GM12873 (cell line): Measurements from ENCODE around the gene CLCNKB.

Experiments used
- TF ChIP-seq, protein P1 (sequence below): IDR thresholded peaks from 2 replicates; pipeline ENCODE4 v1.5.1; 2012; ENCODE audit warnings: low read depth, mild to moderate bottlenecking, moderate library complexity, low read length, control low read depth; ENCODE audit not compliant: insufficient read depth; ENCODE audit errors: missing control alignments

CLCNKB gene

DNA sequence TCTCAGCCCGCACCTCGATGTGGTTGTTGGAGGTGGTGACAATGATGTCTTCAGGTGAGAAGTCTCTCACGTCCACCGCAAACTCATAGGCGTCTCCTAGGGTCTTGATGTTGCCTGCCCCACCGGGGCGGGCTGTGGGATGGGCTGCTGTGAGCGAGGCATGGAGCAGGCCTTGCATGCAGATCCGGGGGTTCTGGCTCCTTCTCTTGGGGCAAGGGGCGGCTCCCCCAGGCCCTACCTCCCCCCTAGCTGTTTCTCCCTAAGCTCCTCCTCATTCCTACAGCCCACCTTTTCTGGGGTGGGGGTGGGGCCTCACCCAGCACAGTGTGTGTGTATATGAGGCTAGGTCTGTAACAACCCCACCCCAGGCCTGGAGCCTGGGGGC, 26.5 kb upstream of the CLCNKB start:
- TF ChIP-seq, protein P1, sequence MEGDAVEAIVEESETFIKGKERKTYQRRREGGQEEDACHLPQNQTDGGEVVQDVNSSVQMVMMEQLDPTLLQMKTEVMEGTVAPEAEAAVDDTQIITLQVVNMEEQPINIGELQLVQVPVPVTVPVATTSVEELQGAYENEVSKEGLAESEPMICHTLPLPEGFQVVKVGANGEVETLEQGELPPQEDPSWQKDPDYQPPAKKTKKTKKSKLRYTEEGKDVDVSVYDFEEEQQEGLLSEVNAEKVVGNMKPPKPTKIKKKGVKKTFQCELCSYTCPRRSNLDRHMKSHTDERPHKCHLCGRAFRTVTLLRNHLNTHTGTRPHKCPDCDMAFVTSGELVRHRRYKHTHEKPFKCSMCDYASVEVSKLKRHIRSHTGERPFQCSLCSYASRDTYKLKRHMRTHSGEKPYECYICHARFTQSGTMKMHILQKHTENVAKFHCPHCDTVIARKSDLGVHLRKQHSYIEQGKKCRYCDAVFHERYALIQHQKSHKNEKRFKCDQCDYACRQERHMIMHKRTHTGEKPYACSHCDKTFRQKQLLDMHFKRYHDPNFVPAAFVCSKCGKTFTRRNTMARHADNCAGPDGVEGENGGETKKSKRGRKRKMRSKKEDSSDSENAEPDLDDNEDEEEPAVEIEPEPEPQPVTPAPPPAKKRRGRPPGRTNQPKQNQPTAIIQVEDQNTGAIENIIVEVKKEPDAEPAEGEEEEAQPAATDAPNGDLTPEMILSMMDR: no peak

DNA sequence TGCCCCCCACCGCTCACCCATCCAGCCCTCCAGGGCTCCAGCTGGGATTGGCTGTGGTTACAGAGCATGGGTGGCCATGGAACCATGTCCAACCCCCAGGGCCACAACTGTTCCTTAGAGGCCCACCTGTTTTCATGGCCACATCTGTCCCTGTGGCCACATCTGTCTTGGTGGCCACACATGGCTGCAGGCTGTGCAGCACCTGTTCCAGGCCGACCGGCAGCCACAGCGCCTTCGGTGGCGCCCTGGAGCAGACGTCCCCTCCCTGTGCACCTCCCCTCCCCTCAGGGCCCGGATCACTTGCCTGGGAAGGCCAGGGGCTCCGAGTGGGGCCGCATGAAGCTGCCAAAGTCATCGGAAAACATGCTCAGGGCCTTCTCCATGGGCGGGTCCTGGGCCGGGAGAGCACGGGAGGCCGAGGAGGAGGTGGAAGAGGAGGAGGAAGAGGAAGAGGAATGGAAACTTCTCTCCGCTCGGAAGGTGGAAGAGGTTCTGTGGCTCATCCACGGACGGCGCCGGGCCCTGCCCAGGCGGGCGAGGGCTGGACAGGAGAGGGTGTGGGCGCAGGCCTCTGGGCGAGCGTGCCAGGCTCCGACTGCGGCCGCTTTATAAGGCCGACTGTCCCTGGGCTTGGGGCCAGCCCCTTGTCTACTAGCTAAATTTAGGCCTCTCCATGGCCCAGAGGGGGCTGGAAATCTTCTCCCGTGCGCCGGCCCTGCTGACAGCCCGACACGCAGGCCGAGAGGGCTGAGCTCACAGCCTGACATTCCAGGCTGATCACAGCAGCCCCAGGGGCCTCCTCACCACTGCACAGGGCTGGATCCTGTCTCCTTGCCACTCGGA, 25.9 kb upstream of the CLCNKB start, which contains the start of gene HSPB7:
Gene HSPB7, minus strand, starts transcription at position 583 of the 843 bp plus-strand sequence. Its CDS starts 80 bp downstream, at position 503.
- TF ChIP-seq, protein P1: no peak

DNA sequence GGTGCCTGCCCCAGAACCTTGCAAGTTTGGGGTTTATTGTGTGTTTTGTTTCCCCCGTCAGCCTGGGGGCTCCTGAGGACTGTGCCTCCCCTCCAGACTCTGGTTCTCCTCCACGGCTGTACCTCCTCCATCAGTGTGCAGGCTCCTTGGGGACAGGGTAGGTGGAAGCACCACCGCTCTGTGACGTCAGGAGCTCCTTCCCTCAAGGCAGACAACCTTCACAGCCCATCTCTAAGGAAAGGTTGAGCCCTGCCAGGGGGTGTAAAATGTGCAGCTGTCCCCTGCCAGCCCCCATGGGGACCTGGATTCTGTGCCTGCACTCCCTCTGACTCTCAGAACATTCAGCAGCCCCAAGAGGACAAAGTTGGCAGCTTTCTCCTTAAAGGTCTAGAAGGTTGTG, 25.3 kb upstream of the CLCNKB start:
- TF ChIP-seq, protein P1: no peak

DNA sequence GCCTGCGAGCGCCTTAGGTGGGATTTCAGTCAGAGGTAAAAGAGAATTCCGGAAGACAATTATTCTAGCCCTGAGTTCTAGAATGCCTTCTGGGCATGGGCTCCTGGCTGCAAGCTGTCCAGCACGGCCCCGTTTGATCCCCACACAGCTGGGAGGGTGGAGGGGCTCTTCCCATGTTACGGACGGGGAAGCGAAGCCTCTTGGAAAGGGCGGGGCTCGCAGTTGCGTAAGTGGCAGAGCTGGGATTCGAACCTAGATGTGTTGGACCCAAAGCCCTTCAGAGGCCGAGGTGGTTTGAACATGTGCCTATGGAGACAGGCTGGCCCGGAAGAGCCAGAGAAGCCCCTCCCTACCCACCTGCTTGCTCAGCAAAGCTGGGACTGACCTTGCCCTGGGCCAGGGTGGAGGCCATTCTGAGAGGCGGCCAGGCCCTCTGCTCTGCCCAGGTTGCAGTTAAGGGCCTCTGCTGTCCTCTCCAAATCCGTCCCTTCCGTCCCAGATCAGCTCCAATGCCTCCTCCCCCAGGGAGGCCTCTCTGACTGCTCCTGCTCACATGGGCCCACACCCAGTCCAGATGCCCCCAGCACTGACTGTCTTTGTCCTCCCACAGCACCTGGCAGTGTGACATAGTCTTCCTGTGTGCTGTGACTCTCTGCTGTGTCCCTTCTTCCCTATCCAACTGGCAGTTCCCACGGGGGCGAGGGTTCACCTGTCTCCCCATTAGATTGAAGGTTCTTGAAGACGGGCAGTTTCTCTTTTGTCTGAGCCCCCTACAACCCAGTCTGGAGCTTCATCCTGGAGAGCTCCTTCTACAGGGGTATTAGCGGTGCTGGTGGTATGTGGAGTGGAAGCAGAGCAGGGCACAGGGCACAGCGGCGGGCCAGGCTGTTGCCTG, 24.6 kb upstream of the CLCNKB start:
- TF ChIP-seq, protein P1: no peak

DNA sequence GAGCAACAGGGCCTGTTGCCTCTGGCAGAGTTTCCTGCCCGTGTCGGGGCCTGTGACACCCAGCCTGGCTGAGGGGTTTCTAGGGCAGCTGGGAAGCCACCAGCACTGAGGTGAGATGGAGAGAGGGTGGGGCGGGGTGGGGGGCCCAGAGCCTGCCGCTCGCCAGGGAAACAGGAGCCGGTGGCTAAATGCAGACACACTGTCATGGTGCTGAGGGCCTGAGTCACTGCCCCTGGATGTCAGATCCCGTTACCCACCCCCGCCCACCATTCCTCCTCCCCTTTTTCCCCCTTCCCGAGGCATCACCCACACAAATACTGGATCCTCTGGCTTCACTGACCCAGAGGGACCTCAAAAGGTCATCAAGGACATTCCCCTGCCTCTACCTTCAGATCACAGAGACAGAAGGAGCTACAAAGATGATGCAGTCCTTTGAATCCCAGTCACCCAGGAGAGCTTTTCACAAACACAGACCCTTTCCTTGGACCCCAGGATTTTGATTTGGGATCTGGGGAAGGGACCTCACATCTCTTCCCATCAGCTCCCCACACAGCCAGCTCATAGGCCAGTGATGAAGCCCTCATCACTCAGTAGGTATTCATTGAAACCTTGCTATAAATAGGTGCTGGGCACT, 23.8 kb upstream of the CLCNKB start:
- TF ChIP-seq, protein P1: no peak

DNA sequence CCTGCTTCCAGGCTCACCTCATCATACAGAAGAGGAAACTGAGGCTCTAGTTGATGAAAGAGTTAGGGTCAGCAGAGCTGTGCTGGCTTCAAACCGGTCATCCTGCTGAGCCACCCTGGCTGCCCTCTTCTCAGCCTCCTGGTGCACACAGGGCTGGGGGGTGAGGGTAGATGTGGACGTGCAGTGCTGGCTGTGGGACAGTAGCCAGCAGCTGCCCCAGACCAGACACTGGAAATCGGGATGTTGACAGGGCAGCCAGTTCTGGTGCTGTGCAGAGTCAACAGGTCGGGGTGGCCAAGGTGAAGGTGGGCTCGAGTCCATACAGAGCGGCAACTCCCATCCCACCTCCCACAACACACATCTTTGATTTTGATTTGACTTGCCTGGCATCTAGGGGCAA, 23.3 kb upstream of the CLCNKB start:
- TF ChIP-seq, protein P1: no peak
